ENCODE data around the gene PGAM2. TPM values are rescaled to one million over a fixed set of nuclear protein-coding genes. Genes with fewer than 3 reads are reported as not detected.

PGAM2 gene
- total RNA-seq (2012; rRNA removed), result not detected in 2 replicates
- polyA plus RNA-seq (2012; rRNA removed), result 0.27 TPM in 1 of 2 replicates, not detected in the other
- 0.13 and 0.15 TPM in 2 replicates for polyA plus RNA-seq (2012; cell fraction: cytosol; rRNA removed)
- 0.17 TPM in 1 of 2 replicates, not detected in the other for polyA plus RNA-seq (2012; cell fraction: nucleus; rRNA removed; ENCODE audit: low replicate concordance)
- Bru-seq, nascent RNA, result percentile 15 among the genes with signal in this experiment
- not detected for BruChase-seq, experiment 1, labeled RNA remaining after a 6-hour chase
- BruChase-seq, experiment 2, labeled RNA remaining after a 2-hour chase, result not detected
- long read RNA-seq, partial matches to known transcripts, result 0 of 1 reads
- long read RNA-seq, other reads (novel, unspliced or antisense), result 1 of 1 reads

DNA sequence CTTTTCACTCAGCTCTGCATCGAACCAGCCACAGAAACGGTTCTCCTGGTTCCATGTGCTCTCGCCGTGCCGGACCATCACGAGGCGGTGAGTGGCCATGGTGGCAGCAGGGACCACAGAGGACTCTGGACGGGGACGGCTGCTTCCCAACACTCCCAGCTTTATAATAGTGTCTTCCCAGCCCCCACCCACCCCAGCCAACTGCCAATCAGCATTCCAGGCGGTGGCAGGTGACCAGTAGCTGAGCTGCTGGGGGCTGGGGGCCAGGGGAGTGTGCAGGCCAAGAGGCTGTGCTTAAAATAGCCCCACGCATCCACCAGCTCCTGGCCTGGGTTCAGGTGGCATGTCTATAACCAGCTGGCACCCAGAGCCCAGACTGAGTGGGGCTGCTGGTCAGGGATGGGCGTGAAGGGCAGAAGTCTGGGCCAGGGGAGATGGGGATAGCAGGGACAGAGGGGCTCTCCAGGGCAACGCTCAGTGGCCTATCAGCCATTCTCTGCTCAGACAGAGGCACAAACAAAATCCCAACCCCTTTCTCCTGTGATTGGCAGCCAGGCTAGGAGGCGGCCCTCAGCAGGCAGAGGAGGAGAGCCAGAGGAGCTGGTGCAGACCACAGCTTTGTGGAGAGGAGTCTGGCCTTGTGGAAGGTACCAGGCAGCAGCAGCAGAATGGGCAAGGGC, at the start of gene PGAM2:
TSS of gene PGAM2 (minus strand) at position 137 of the 680 bp plus-strand sequence. CDS start at position 99, 38 bp downstream.
- H2AK5ac ChIP-seq (ENCODE audit: low read depth, low read length), result peak within 1 kb of the TSS; percentile 56
- H2BK5ac ChIP-seq (ENCODE audit: low read depth, low read length, poor library complexity, severe bottlenecking), result no peak within 1 kb of the TSS
- H3K79me1 ChIP-seq (ENCODE audit: low read depth in 1 of 2, low read length in 2 of 2), result no peaks in the 10 kb centered on the region
- peak within 1 kb of the TSS; percentile 27; the same call in 1 of the 2 replicates for H3K4ac ChIP-seq (ENCODE audit: low read depth, low read length)
- no peak within 1 kb of the TSS for H3K56ac ChIP-seq (ENCODE audit: extremely low read depth, insufficient read depth, low read length)
- H2BK15ac ChIP-seq (ENCODE audit: low read depth, low read length), result no peak within 1 kb of the TSS
- POLR2A ChIA-PET (ENCODE audit: unreplicated experiment), result interaction anchor here (0.6 kb wide), 1 partner anchor 20 kb away, joined by 19 read pairs; no protein-coding TSS in a partner anchor
- no peak for TF ChIP-seq RCOR1 (IDR thresholded peaks at IDR 0.05; ENCODE audit: insufficient replicate concordance, low read length)
- no peak for TF ChIP-seq NFE2L2 (IDR thresholded peaks at IDR 0.05; ENCODE audit: low read depth, low read length)
- TF ChIP-seq, protein P1, sequence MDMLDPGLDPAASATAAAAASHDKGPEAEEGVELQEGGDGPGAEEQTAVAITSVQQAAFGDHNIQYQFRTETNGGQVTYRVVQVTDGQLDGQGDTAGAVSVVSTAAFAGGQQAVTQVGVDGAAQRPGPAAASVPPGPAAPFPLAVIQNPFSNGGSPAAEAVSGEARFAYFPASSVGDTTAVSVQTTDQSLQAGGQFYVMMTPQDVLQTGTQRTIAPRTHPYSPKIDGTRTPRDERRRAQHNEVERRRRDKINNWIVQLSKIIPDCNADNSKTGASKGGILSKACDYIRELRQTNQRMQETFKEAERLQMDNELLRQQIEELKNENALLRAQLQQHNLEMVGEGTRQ (IDR thresholded peaks at IDR 0.05; ENCODE audit: low read depth, low read length), result no peak
- TF ChIP-seq MXI1 (IDR thresholded peaks at IDR 0.05; ENCODE audit: borderline replicate concordance, low read depth, low read length), result no peak
- TF ChIP-seq BHLHE40 (IDR thresholded peaks at IDR 0.05; ENCODE audit: low read depth, low read length), result no peak
- in situ Hi-C loops (cut with MboI; ENCODE audit: low sequenced_read_pairs) (loop anchor here (5.0 kb wide), 1 partner anchor 132 kb away; no protein-coding TSS in a partner anchor), intact Hi-C loops (cut with micrococcal nuclease) (no loop called here), dilution Hi-C loops (cut with HindIII; ENCODE audit: low sequenced_read_pairs, unreplicated experiment) (no loop called here)
- H3K14ac ChIP-seq (replicated peaks; ENCODE audit: low read depth, low read length), result 0 out of 2 replicates have a peak within 1 kb of the TSS, but pooled peaks have one; percentile 47
- H3K27ac ChIP-seq (ENCODE audit: insufficient read depth, low read length), result no peak within 1 kb of the TSS
- WGBS, 2 experiments (ENCODE audit: extremely low coverage in 2 of 2, insufficient read length in 1 of 2), result 32% methylated on average over 8 of the region's 14 CpGs; no CpG with 5 or more reads in 1 of the 2 experiments
- peaks cover 16% of the 10 kb centered on the region for H3K36me3 ChIP-seq (ENCODE audit: control insufficient read depth, insufficient read depth, low read length)
- no peak within 1 kb of the TSS; a peak in 2 of 4 replicates for H4K8ac ChIP-seq (ENCODE audit: low read depth in 2 of 2, low read length in 2 of 2)
- H3K9ac ChIP-seq (ENCODE audit: low read depth, low read length), result no peak within 1 kb of the TSS
- peak within 1 kb of the TSS; percentile 90; the same call in 1 of the 2 replicates for H3K23ac ChIP-seq (ENCODE audit: low read depth, low read length)
- DNase-seq (no peak), ATAC-seq (ENCODE audit: low read depth) (peak; percentile 53)
- peaks cover 18% of the 10 kb centered on the region for H4K20me1 ChIP-seq (ENCODE audit: insufficient read depth, low read length)
- CTCF ChIA-PET, result no interaction called here
- H3K9me1 ChIP-seq (ENCODE audit: insufficient read depth, low read length), result no peaks in the 10 kb centered on the region
- H3K18ac ChIP-seq (ENCODE audit: low read depth, low read length), result no peak within 1 kb of the TSS
- no TSS peak for BruUV-seq (replicated peaks)
- H4K5ac ChIP-seq (ENCODE audit: low read depth, low read length), result no peak within 1 kb of the TSS
- peaks cover 9% of the 10 kb centered on the region for H3K4me1 ChIP-seq (ENCODE audit: control insufficient read depth, insufficient read depth, low read length)
- H3K4me2 ChIP-seq (ENCODE audit: low read depth, low read length), result no peak within 1 kb of the TSS
- no peak within 1 kb of the TSS for H2BK20ac ChIP-seq (ENCODE audit: low read depth, low read length)
- H3K27me3 ChIP-seq (ENCODE audit: control insufficient read depth, insufficient read depth, low read length), result no peaks in the 10 kb centered on the region
- no peaks in the 10 kb centered on the region for H3K9me3 ChIP-seq (ENCODE audit: control insufficient read depth, insufficient read depth, low read length)
- no peak within 1 kb of the TSS for H3K4me3 ChIP-seq (ENCODE audit: insufficient read depth, low read depth, low read length)
- peak within 1 kb of the TSS; percentile 33 for H2AK9ac ChIP-seq (replicated peaks; ENCODE audit: low read depth, low read length, poor library complexity)
- peak within 1 kb of the TSS; percentile 67 for H2AFZ ChIP-seq (replicated peaks; ENCODE audit: low read length, poor library complexity)
- H2BK120ac ChIP-seq (ENCODE audit: low read depth, low read length), result no peak within 1 kb of the TSS
- no peak within 1 kb of the TSS for H4K91ac ChIP-seq (ENCODE audit: insufficient read depth, low read depth, low read length)
